Measurements from ENCODE around the gene RIMS3.

The RIMS3 gene

DNA sequence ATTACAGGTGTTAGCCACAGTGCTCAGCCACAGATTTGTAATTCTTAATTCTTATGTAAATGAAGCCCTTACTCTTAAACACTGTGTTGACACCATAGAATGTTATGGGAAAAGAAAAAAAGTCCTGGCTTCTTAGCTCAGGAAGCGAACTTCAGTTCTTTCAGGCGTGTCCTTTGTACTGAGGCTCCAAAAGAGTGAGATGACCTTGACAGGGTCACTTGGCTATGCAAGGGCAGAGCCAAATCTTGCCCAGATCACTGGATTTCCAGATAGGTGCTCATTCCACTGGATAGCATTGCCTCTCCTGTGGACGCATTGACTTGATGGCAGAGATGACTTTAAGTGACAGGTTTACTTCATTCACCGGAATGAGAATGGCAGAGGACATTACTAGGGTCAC, 30.8 kb upstream of the RIMS3 start:
- Histone ChIP-seq H3K4me2 (ENCODE audit: low read length) (no peak overlapping the region), H3K4me1 (ENCODE audit: low read length) (peaks cover 54% of the 10 kb centered on the region), H3K9me3 (ENCODE audit: insufficient read depth, low read length) (no peaks in the 10 kb centered on the region), H3K36me3 (replicated peaks; ENCODE audit: low read depth, low read length) (peaks cover 3% of the 10 kb centered on the region), H3K79me2 (ENCODE audit: low read length) (peaks cover 100% of the 10 kb centered on the region), H3K9ac (ENCODE audit: low read length) (no peak overlapping the region), H4K20me1 (ENCODE audit: insufficient read depth, low read length) (no peaks in the 10 kb centered on the region), H3K4me3 (ENCODE audit: low read length) (no peak overlapping the region), H2AFZ (ENCODE audit: low read depth, low read length) (no peak overlapping the region), H3K27me3 (ENCODE audit: low read depth, low read length) (no peaks in the 10 kb centered on the region), H3K27ac (ENCODE audit: low read length) (no peak overlapping the region)
- TF ChIP-seq, protein P1, sequence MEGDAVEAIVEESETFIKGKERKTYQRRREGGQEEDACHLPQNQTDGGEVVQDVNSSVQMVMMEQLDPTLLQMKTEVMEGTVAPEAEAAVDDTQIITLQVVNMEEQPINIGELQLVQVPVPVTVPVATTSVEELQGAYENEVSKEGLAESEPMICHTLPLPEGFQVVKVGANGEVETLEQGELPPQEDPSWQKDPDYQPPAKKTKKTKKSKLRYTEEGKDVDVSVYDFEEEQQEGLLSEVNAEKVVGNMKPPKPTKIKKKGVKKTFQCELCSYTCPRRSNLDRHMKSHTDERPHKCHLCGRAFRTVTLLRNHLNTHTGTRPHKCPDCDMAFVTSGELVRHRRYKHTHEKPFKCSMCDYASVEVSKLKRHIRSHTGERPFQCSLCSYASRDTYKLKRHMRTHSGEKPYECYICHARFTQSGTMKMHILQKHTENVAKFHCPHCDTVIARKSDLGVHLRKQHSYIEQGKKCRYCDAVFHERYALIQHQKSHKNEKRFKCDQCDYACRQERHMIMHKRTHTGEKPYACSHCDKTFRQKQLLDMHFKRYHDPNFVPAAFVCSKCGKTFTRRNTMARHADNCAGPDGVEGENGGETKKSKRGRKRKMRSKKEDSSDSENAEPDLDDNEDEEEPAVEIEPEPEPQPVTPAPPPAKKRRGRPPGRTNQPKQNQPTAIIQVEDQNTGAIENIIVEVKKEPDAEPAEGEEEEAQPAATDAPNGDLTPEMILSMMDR (IDR thresholded peaks at IDR 0.05; ENCODE audit: low read depth, low read length), result no peak
- TF ChIP-seq EZH2phosphoT487 (IDR thresholded peaks at IDR 0.05; ENCODE audit: low read depth), result no peak

GRCh38 chr1:40694353-40694874, 28.9 kb upstream of the RIMS3 start:
- Histone ChIP-seq H4K20me1 (ENCODE audit: insufficient read depth, low read length) (peaks cover 19% of the 10 kb centered on the region), H3K4me1 (ENCODE audit: low read length) (peaks cover 52% of the 10 kb centered on the region), H3K9ac (ENCODE audit: low read length) (no peak overlapping the region; the same call in 1 of the 2 replicates), H3K4me2 (ENCODE audit: low read length) (peak overlapping the region; percentile 98), H2AFZ (ENCODE audit: low read depth, low read length) (no peak overlapping the region), H3K9me3 (ENCODE audit: insufficient read depth, low read length) (no peaks in the 10 kb centered on the region), H3K79me2 (ENCODE audit: low read length) (peaks cover 100% of the 10 kb centered on the region), H3K4me3 (ENCODE audit: low read length) (peak overlapping the region; percentile 45), H3K27me3 (ENCODE audit: low read depth, low read length) (no peaks in the 10 kb centered on the region), H3K36me3 (replicated peaks; ENCODE audit: low read depth, low read length) (peaks cover 18% of the 10 kb centered on the region), H3K27ac (ENCODE audit: low read length) (peak overlapping the region; percentile 49)
- TF ChIP-seq, protein P1 (IDR thresholded peaks at IDR 0.05; ENCODE audit: low read depth, low read length), result no peak
- TF ChIP-seq EZH2phosphoT487 (IDR thresholded peaks at IDR 0.05; ENCODE audit: low read depth), result no peak

GRCh38 chr1:40693425-40693824, 27.9 kb upstream of the RIMS3 start:
- Histone ChIP-seq H3K4me2 (ENCODE audit: low read length) (peak overlapping the region; percentile 98), H3K27ac (ENCODE audit: low read length) (peak overlapping the region; percentile 97; the same call in 1 of the 2 replicates), H3K4me1 (ENCODE audit: low read length) (peaks cover 42% of the 10 kb centered on the region), H3K27me3 (ENCODE audit: low read depth, low read length) (no peaks in the 10 kb centered on the region), H3K9me3 (ENCODE audit: insufficient read depth, low read length) (no peaks in the 10 kb centered on the region), H3K36me3 (replicated peaks; ENCODE audit: low read depth, low read length) (peaks cover 18% of the 10 kb centered on the region), H2AFZ (ENCODE audit: low read depth, low read length) (no peak overlapping the region), H3K9ac (ENCODE audit: low read length) (peak overlapping the region; percentile 100), H3K79me2 (ENCODE audit: low read length) (peaks cover 98% of the 10 kb centered on the region), H4K20me1 (ENCODE audit: insufficient read depth, low read length) (peaks cover 19% of the 10 kb centered on the region), H3K4me3 (ENCODE audit: low read length) (peak overlapping the region; percentile 96)
- TF ChIP-seq, protein P1 (IDR thresholded peaks at IDR 0.05; ENCODE audit: low read depth, low read length), result no peak
- TF ChIP-seq EZH2phosphoT487 (IDR thresholded peaks at IDR 0.05; ENCODE audit: low read depth), result no peak

DNA sequence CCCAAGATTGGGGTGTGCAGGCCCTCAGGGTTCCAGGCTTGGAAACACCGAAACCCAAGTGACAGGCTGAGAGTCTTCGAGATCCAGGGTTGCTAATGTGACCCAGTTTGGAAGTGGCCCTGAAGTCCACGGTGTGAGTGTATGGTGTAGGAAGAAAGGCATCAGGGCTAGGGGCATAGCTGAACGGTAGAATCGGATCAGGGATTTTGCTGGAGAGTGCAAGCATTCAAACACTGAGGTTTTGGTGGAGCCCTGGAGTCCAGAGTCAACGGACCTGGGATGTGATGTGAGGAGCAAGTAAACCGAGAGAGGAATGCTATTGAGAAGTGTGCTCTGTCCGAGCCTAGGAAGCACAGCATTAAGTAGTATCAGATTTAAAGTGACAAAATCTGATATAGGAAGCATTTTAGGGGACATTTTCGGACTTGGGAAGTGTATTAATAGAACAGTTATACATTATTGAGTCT, 27.0 kb upstream of the RIMS3 start:
- Histone ChIP-seq H3K4me3 (ENCODE audit: low read length) (peak overlapping the region; percentile 96), H3K4me1 (ENCODE audit: low read length) (peaks cover 41% of the 10 kb centered on the region), H3K4me2 (ENCODE audit: low read length) (peak overlapping the region; percentile 98), H3K36me3 (replicated peaks; ENCODE audit: low read depth, low read length) (peaks cover 18% of the 10 kb centered on the region), H3K9me3 (ENCODE audit: insufficient read depth, low read length) (no peaks in the 10 kb centered on the region), H3K27ac (ENCODE audit: low read length) (peak overlapping the region; percentile 97), H2AFZ (ENCODE audit: low read depth, low read length) (peak overlapping the region; percentile 71; the same call in 1 of the 2 replicates), H3K79me2 (ENCODE audit: low read length) (peaks cover 88% of the 10 kb centered on the region), H4K20me1 (ENCODE audit: insufficient read depth, low read length) (peaks cover 19% of the 10 kb centered on the region), H3K27me3 (ENCODE audit: low read depth, low read length) (no peaks in the 10 kb centered on the region), H3K9ac (ENCODE audit: low read length) (peak overlapping the region; percentile 100)
- no peak for TF ChIP-seq EZH2phosphoT487 (IDR thresholded peaks at IDR 0.05; ENCODE audit: low read depth)
- TF ChIP-seq, protein P1 (IDR thresholded peaks at IDR 0.05; ENCODE audit: low read depth, low read length), result no peak
